HepG2 (cell line): ENCODE results near the gene TRAPPC12. TPM values are rescaled to one million over a fixed set of nuclear protein-coding genes. Genes with fewer than 3 reads are reported as not detected.

Experiments used
- ARID4A ChIP-seq: sonication (generic); formaldehyde crosslinking; IDR thresholded peaks from 2 replicates; pipeline ENCODE4 v1.5.0; 2020; ENCODE audit warnings: mild to moderate bottlenecking, missing genetic modification reagents, borderline replicate concordance
- GLI4 ChIP-seq: sonication (generic); formaldehyde crosslinking; IDR thresholded peaks from 2 replicates; pipeline ENCODE4 v1.5.1; 2020; ENCODE audit warnings: missing genetic modification reagents, mild to moderate bottlenecking, moderate library complexity, borderline replicate concordance
- HIVEP1 ChIP-seq: sonication (generic); formaldehyde crosslinking; IDR thresholded peaks from 2 replicates; pipeline ENCODE4 v1.4.0; 2020; ENCODE audit warnings: mild to moderate bottlenecking, missing genetic modification reagents
- KDM5A ChIP-seq: fragments of 200-600 bp; sonication (generic); IDR thresholded peaks from 2 replicates; pipeline ENCODE4 v1.7.0; 2018; ENCODE audit warnings: antibody characterized with exemption, mild to moderate bottlenecking, low read length, borderline replicate concordance
- LBX2 ChIP-seq: sonication (generic); formaldehyde crosslinking; IDR thresholded peaks from 2 replicates; pipeline ENCODE4 v1.5.0; 2020; ENCODE audit warnings: missing genetic modification reagents, mild to moderate bottlenecking, borderline replicate concordance
- PATZ1 ChIP-seq: sonication (generic); formaldehyde crosslinking; IDR thresholded peaks from 2 replicates; pipeline ENCODE4 v1.4.0; 2020; ENCODE audit warnings: missing genetic modification reagents
- RNF219 ChIP-seq: sonication (generic); formaldehyde crosslinking; IDR thresholded peaks from 2 replicates; pipeline ENCODE4 v1.5.0; 2020; ENCODE audit warnings: mild to moderate bottlenecking, missing genetic modification reagents
- SP1 ChIP-seq, 2 experiments: fragments of 450-650 bp in 1 of 2; sonication (generic) in 1 of 2; formaldehyde crosslinking in 1 of 2; IDR thresholded peaks; 2 replicates each; pipeline versions ENCODE4 v1.4.0 to v1.6.1; 2016 to 2020; ENCODE audit warnings: missing genetic modification reagents in 1 of 2
- TERF1 ChIP-seq: sonication (generic); formaldehyde crosslinking; IDR thresholded peaks from 2 replicates; pipeline ENCODE4 v1.8.0; 2022; ENCODE audit warnings: mild to moderate bottlenecking, missing genetic modification reagents, moderate library complexity
- ZBTB25 ChIP-seq: IDR thresholded peaks from 2 replicates; pipeline ENCODE4 v1.6.1; 2018; ENCODE audit warnings: missing genetic modification reagents
- ZNF235 ChIP-seq: sonication (generic); formaldehyde crosslinking; IDR thresholded peaks from 2 replicates; pipeline ENCODE4 v1.8.1; 2023; ENCODE audit warnings: mild to moderate bottlenecking, missing genetic modification reagents, borderline replicate concordance
- ZNF326 ChIP-seq: sonication (generic); formaldehyde crosslinking; IDR thresholded peaks from 2 replicates; pipeline ENCODE4 v1.4.0; 2020; ENCODE audit warnings: missing genetic modification reagents, borderline replicate concordance
- ZNF333 ChIP-seq: sonication (generic); formaldehyde crosslinking; IDR thresholded peaks from 2 replicates; pipeline ENCODE4 v1.4.0; 2020; ENCODE audit warnings: mild to moderate bottlenecking, missing genetic modification reagents, borderline replicate concordance
- ZNF761 ChIP-seq: sonication (generic); formaldehyde crosslinking; conservative IDR thresholded peaks from 2 replicates; pipeline ENCODE4 v1.4.0; 2020; ENCODE audit warnings: mild to moderate bottlenecking, missing genetic modification reagents
- ZNF878 ChIP-seq: sonication (generic); formaldehyde crosslinking; IDR thresholded peaks from 2 replicates; pipeline ENCODE4 v1.8.1; 2023; ENCODE audit warnings: mild to moderate bottlenecking, missing genetic modification reagents, moderate library complexity
- polyA plus RNA-seq, 8 experiments: library from polyadenylated mRNA; depleted of rRNA in 3 of 8; stranded (reverse) in 7 of 8; unstranded in 1 of 8; fragments of >200 nt; fragmentation: Illumina TruSeq in 4 of 8; extraction: Trizol in 4 of 8; gene quantifications; 2 replicates each; pipeline versions ENCODE4 v1.2.1 to v1.2.3, GENCODE V29; 2011 to 2016; ENCODE audit warnings: low read depth in 4 of 8, missing spikeins in 1 of 8, mixed read lengths in 1 of 8; ENCODE audit not compliant: insufficient read depth in 1 of 8
- total RNA-seq, 5 experiments: library from RNA; depleted of rRNA; stranded (reverse); fragments of >200 nt; fragmentation: Illumina TruSeq; extraction: Trizol; gene quantifications; 2 replicates each; pipeline ENCODE4 v1.2.3, GENCODE V29; 2016; ENCODE audit warnings: low read depth in 1 of 5

Gene TRAPPC12
- total and polyA plus RNA-seq, 2 of the 13 experiments (the other 11 are each of a cell fraction or from before 2014, with no cell fraction given): 46.4 to 97.7 TPM

- no peak for TF ChIP-seq RNF219 (CRISPR knock-in tag)
- TF ChIP-seq KDM5A: no peak
- no peak for TF ChIP-seq TERF1 (CRISPR knock-in tag)
- TF ChIP-seq ZNF333 (CRISPR knock-in tag): no peak
- no peak for TF ChIP-seq LBX2 (CRISPR knock-in tag)
- no peak for TF ChIP-seq PATZ1 (CRISPR knock-in tag)
- no peak for TF ChIP-seq HIVEP1 (CRISPR knock-in tag)
- no peak for TF ChIP-seq ZBTB25 (CRISPR knock-in tag)
- TF ChIP-seq ZNF878 (CRISPR knock-in tag): no peak
- TF ChIP-seq ZNF235: no peak
- no peak for TF ChIP-seq ZNF326 (CRISPR knock-in tag)
- TF ChIP-seq ZNF761: 0 out of 2 replicates have a peak, but pooled peaks have one; percentile 1
- TF ChIP-seq GLI4 (CRISPR knock-in tag): no peak
- no peak for TF ChIP-seq ARID4A
- TF ChIP-seq SP1 (IDR thresholded peaks at IDR 0.05): no peak
- 0 out of 2 replicates have a peak, but pooled peaks have one; percentile 17 for TF ChIP-seq SP1 (CRISPR knock-in tag; IDR thresholded peaks at IDR 0.05)
Observed at GRCh38 chr2:3466482-3466863, 87.0 kb downstream of the TRAPPC12 start (continued).
